Progenitor cell of endocrine pancreas (in vitro differentiated cells): ENCODE data around the gene PFKL. TPM values are rescaled to one million over a fixed set of nuclear protein-coding genes. Genes with fewer than 3 reads are reported as not detected.

Experiments
- DNase-seq: peaks from one replicate; pipeline ENCODE4 v3.0.0; 2021; ENCODE audit warnings: low spot score; ENCODE audit not compliant: unreplicated experiment
- H3K27ac Mint-ChIP-seq: 2 replicates; pipeline ENCODE4 v1.8.0; 2021; ENCODE audit warnings: mild to moderate bottlenecking, moderate library complexity, mixed read lengths
- H3K27me3 Mint-ChIP-seq: 2 replicates; pipeline ENCODE4 v1.8.0; 2021; ENCODE audit warnings: mixed read lengths
- H3K36me3 Mint-ChIP-seq: 2 replicates; pipeline ENCODE4 v1.8.0; 2022; ENCODE audit warnings: mixed read lengths; ENCODE audit not compliant: insufficient read depth
- H3K4me1 Mint-ChIP-seq: 2 replicates; pipeline ENCODE4 v1.8.0; 2021; ENCODE audit warnings: low read depth, mixed read lengths
- H3K4me3 Mint-ChIP-seq: 2 replicates; pipeline ENCODE4 v1.8.0; 2021; ENCODE audit warnings: low read depth, mild to moderate bottlenecking, moderate library complexity, mixed read lengths
- H3K9me3 Mint-ChIP-seq: 2 replicates; pipeline ENCODE4 v1.8.0; 2021; ENCODE audit warnings: low read depth, mixed read lengths
- CTCF ChIP-seq: fragments of 200-600 bp; sonication (generic); IDR thresholded peaks from one replicate; pipeline ENCODE4 v1.5.0; 2021; ENCODE audit warnings: antibody characterized with exemption, mild to moderate bottlenecking; ENCODE audit not compliant: unreplicated experiment
- total RNA-seq: library from RNA; stranded (reverse); gene quantifications from 2 replicates; pipeline ENCODE4 v1.2.1, GENCODE V29; 2021

PFKL gene
- total RNA-seq, 1 donor from 2014 or later: 132 TPM

GRCh38 chr21:44316277-44316900, 16.5 kb downstream of the PFKL start:
- DNase-seq: no peak
- H3K36me3 Mint-ChIP-seq: no peaks in the 10 kb centered on the region
- H3K4me3 Mint-ChIP-seq: no peak overlapping the region
- no peaks in the 10 kb centered on the region for H3K4me1 Mint-ChIP-seq
- H3K27ac Mint-ChIP-seq: no peak overlapping the region
- no peak for TF ChIP-seq CTCF
- H3K9me3 Mint-ChIP-seq: no peaks in the 10 kb centered on the region
- H3K27me3 Mint-ChIP-seq: no peaks in the 10 kb centered on the region

GRCh38 chr21:44317241-44317782, 17.5 kb downstream of the PFKL start:
- Mint-ChIP-seq H3K4me3 (no peak overlapping the region), H3K27me3 (no peaks in the 10 kb centered on the region), H3K36me3 (peaks cover 1% of the 10 kb centered on the region), H3K4me1 (no peaks in the 10 kb centered on the region), H3K27ac (no peak overlapping the region), H3K9me3 (no peaks in the 10 kb centered on the region)
- TF ChIP-seq CTCF: no peak
- DNase-seq: no peak

- TF ChIP-seq CTCF: no peak
- H3K9me3 Mint-ChIP-seq: no peaks in the 10 kb centered on the region
- no peaks in the 10 kb centered on the region for H3K4me1 Mint-ChIP-seq
- no peaks in the 10 kb centered on the region for H3K27me3 Mint-ChIP-seq
- H3K27ac Mint-ChIP-seq: no peak overlapping the region
- H3K36me3 Mint-ChIP-seq: peaks cover 1% of the 10 kb centered on the region
- no peak overlapping the region for H3K4me3 Mint-ChIP-seq
- no peak for DNase-seq
These were observed 18.0 kb downstream of the PFKL start for GRCh38 chr21:44317871-44318270.

GRCh38 chr21:44318489-44319285, 18.8 kb downstream of the PFKL start:
- Mint-ChIP-seq H3K9me3 (no peaks in the 10 kb centered on the region), H3K4me1 (no peaks in the 10 kb centered on the region), H3K36me3 (peaks cover 1% of the 10 kb centered on the region), H3K27ac (no peak overlapping the region), H3K4me3 (no peak overlapping the region), H3K27me3 (no peaks in the 10 kb centered on the region)
- no peak for TF ChIP-seq CTCF
- DNase-seq: no peak

- H3K9me3 Mint-ChIP-seq: no peaks in the 10 kb centered on the region
- no peak for DNase-seq
- no peak for TF ChIP-seq CTCF
- H3K4me3 Mint-ChIP-seq: no peak overlapping the region
- H3K36me3 Mint-ChIP-seq: peaks cover 1% of the 10 kb centered on the region
- H3K4me1 Mint-ChIP-seq: no peaks in the 10 kb centered on the region
- no peaks in the 10 kb centered on the region for H3K27me3 Mint-ChIP-seq
- H3K27ac Mint-ChIP-seq: no peak overlapping the region
These were observed 19.7 kb downstream of the PFKL start for GRCh38 chr21:44319407-44320065.
